Duodenal mucosa (tissue), 2 donors: ENCODE results near the gene USP7.
"Not testable (repeated sequence)": the region's sequence is repeated elsewhere in the genome, so short reads cannot be mapped to it uniquely, and the experiment has no call there.

ENCODE experiments used
- H3K27ac ChIP-seq: one replicate; pipeline ENCODE4 v1.7.0; 2013; ENCODE audit warnings: low read depth, low read length
- H3K27me3 ChIP-seq, 2 donors: one replicate each; pipeline ENCODE4 v1.7.0; 2013; ENCODE audit warnings: low read length in 2 of 2, control low read depth in 1 of 2; ENCODE audit not compliant: insufficient read depth in 2 of 2, control insufficient read depth in 1 of 2
- H3K36me3 ChIP-seq, 2 donors: one replicate each; pipeline ENCODE4 v1.7.0; 2013; ENCODE audit warnings: low read length in 2 of 2, control low read depth in 1 of 2; ENCODE audit not compliant: insufficient read depth in 2 of 2, control insufficient read depth in 1 of 2
- H3K4me1 ChIP-seq, 2 donors: one replicate each; pipeline ENCODE4 v1.7.0; 2013; ENCODE audit warnings: low read length in 2 of 2, control low read depth in 1 of 2; ENCODE audit not compliant: insufficient read depth in 2 of 2, control insufficient read depth in 1 of 2
- H3K4me3 ChIP-seq, 2 donors: one replicate each; pipeline ENCODE4 v1.7.0; 2013; ENCODE audit warnings: low read length in 2 of 2, low read depth in 1 of 2
- H3K9ac ChIP-seq, 2 donors: one replicate each; pipeline ENCODE4 v1.7.0; 2013; ENCODE audit warnings: low read length in 2 of 2, low read depth in 1 of 2
- H3K9me3 ChIP-seq, 2 donors: one replicate each; pipeline ENCODE4 v1.7.0; 2013; ENCODE audit warnings: low read length in 2 of 2, control low read depth in 1 of 2; ENCODE audit not compliant: control insufficient read depth in 1 of 2

USP7 gene

DNA sequence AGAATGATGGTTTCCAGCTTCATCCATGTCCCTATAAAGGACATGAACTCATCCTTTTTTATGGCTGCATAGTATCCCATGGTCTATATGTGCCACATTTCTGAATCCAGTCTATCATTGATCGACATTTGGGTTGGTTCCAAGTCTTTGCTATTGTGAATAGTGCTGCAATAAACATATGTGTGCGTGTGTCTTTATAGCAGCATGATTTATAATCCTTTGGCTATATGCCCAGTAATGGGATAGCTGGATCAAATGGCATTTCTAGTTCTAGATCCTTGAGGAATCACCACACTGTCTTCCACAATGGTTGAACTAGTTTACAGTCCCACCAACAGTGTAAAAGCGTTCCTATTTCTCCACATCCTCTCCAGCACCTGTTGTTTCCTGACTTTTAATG is 12.5 kb upstream of the USP7 start:
- not testable (repeated sequence) for H3K36me3 ChIP-seq, H3K4me1 ChIP-seq, H3K27me3 ChIP-seq, H3K9me3 ChIP-seq, H3K4me3 ChIP-seq, H3K27ac ChIP-seq, H3K9ac ChIP-seq

DNA sequence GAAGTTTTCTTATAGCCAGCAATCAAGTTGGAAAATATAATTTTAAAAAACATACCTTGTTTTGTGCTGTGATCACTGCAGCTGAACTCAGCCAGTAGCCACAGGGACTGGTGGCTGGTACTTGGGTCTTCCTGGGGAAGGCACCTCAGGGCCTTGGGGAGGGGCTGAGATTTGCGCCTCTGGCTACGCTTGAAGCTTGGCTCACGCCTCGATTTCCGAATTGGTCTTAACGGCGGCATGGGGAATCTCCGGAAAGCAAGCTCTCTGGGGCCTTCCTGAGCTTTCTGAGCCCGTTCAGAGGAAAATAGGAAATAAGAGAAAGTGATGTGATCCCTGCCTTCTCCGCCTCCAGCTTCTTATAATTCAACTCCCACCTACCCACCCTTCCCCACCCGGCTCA is 11.3 kb upstream of the USP7 start:
- Histone ChIP-seq H3K27ac (no peak overlapping the region), H3K36me3 (no peaks in the 10 kb centered on the region), H3K27me3 (no peaks in the 10 kb centered on the region), H3K9ac (no peak overlapping the region), H3K4me3 (no peak overlapping the region), H3K4me1 (no peaks in the 10 kb centered on the region), H3K9me3 (no peaks in the 10 kb centered on the region)

DNA sequence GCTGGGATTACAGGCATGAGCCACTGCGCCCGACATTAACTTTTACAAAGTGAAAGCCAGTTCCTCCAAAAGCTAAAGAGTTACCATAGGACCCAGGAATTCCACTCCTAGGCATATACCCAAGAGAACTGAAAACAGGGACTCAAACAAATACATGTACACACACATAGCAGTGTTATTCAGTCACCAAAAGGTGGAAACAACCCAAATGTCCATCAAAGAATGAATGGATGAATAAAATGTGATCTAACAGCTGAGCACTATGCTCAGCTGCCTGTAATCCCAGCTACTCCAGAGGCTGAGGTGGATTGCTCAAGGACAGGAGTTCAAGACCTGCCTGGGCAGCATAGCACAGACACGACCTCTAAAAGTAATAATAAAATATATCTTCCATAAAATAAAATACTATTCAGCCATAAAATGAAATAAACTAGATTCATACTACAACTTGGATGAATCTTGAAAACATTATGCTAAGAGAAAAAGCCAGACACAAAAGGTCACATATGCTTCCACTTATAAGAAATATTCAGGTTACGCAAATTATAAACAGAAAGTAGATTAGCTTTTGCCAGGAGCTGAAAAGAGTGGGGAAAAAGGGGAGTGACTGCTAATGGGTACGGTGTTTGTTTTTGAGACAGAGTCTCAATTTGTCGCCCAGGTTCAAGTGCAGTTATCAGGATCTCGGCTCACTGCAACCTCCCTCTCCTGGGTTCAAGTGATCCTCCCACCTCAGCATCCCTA is 9.3 kb upstream of the USP7 start:
- Histone ChIP-seq H3K4me3 (no peak overlapping the region), H3K27me3 (no peaks in the 10 kb centered on the region), H3K9ac (no peak overlapping the region), H3K9me3 (no peaks in the 10 kb centered on the region), H3K27ac (no peak overlapping the region), H3K4me1 (no peaks in the 10 kb centered on the region), H3K36me3 (no peaks in the 10 kb centered on the region)

DNA sequence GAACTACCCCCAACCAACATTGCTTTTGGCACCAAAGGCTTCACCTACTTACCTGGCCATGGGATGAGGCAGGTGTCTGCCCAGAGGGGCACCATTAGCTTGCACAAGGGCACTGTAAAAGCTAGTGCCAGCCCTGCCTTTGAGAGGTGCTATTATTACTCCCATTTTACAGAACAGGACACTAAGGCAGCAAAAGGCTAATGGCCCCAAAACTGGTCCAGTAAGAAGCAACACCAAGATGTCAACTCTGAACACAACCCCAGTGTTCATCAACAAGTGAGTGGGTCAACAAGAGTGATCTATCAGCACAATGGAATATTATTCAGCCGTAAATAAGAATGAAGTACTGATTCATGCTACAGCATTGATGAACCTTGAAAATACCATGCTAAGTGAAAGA is 7.7 kb upstream of the USP7 start:
- Histone ChIP-seq H3K27ac (no peak overlapping the region), H3K9me3 (no peaks in the 10 kb centered on the region), H3K9ac (no peak overlapping the region), H3K4me1 (peaks cover 10 to 15% of the 10 kb centered on the region in 2 donors), H3K4me3 (no peak overlapping the region), H3K36me3 (no peaks in the 10 kb centered on the region), H3K27me3 (no peaks in the 10 kb centered on the region)

DNA sequence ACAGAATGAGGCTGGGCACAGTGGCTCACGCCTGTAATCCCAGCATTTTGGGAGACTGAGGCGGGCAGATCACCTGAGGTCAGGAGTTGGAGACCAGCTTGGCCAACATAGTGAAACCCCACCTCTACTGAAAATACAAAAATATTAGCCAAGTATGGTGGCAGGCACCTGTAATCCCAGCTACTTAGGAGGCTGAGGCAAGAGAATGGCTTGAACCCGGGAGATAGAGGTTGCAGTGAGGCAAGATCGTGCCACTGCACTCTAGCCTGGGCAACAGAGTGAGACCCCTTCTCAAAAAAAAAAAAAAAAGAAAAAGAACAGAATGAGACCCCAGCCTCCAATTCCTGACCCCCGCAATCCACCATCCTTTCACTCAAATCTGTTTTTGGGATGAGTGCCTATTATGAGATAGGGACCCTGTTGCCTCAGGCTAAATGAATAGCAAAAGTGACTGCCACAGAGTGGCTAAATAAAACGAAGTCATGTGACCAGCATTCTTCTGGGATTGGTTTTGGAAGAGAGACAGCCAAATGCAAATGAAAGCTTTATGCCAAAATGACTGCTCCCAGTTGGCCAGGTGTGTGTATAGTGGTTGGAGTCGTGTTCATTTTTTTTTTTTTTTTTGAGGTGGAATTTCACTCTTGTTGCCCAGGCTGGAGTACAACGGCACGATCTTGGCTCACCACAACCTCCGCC is 5.6 kb upstream of the USP7 start:
- H3K27ac ChIP-seq, H3K4me3 ChIP-seq, H3K27me3 ChIP-seq, H3K36me3 ChIP-seq, H3K9ac ChIP-seq, H3K9me3 ChIP-seq: not testable (repeated sequence)
- peaks cover 10 to 15% of the 10 kb centered on the region in 2 donors for H3K4me1 ChIP-seq

DNA sequence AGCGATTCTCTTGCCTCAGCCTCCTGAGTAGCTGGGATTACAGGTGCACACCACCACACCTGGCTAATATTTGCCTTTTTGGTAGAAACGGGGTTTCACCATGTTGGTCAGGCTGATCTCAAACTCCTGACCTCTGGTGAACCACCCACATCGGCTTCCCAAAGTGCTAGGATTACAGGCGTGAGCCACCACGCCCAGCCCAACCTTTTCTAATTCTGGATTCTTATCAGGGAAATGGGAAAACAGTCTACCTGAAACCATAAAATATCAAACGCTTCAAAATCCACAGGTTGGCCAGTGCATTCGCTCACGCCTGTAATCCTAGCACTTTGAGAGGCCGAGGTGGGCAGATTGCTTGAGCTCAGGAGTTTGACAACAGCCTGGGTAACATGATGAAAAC is 4.3 kb upstream of the USP7 start:
- not testable (repeated sequence) for H3K27me3 ChIP-seq, H3K9me3 ChIP-seq, H3K27ac ChIP-seq, H3K4me3 ChIP-seq, H3K9ac ChIP-seq, H3K36me3 ChIP-seq
- H3K4me1 ChIP-seq = peaks cover 10 to 15% of the 10 kb centered on the region in 2 donors

DNA sequence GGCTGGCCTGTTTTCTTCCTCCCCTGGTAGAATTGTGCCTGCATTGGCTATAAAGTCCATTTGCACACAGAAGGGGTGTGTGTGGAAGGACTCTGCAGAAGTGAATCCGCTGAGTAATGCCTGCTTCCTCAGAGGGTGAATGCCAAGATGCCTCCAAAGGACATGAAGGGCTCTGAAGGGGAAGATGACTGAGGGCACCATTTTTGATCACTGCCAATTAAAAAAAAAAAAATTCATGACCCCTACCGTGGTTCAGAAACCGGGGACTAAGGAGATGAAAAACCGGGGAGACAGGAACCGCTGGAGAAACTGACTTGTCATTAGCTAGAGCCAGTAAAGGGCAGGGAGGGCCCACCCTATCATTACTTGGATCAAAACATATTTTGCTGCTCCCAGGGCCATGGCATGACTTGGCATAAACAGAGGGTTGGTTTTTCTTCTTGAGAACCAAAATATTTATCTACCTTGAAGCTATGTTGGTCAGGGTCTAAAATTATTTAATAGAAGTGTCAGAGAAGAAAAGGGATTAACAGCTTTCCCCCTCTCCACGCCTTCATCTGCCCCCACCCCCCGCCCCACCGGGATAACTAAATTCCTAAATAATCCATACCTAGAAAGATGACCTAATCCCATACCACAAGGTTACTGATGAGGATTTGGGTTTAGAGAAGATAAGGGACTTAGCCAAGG is 3.6 kb upstream of the USP7 start:
- Histone ChIP-seq H3K27me3 (no peaks in the 10 kb centered on the region), H3K9ac (no peak overlapping the region), H3K27ac (no peak overlapping the region), H3K4me1 (peaks cover 10 to 15% of the 10 kb centered on the region in 2 donors), H3K9me3 (no peaks in the 10 kb centered on the region), H3K4me3 (no peak overlapping the region), H3K36me3 (no peaks in the 10 kb centered on the region)

DNA sequence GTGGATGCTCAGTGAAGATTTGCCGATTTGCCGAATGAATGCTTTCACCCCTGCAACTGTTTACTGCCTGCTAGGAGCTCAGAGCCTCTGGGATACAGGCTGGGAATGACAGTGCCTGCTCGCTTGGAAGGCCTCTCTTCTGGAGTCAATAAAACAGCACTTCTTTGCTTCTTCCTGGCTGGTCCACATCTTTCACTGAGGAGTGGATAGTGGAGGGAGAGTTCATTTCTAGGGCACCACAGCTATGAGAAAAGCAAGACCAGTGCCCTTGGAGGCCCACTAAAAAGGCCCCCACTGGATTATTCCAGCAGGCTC is 3.1 kb upstream of the USP7 start:
- Histone ChIP-seq H3K27ac (no peak overlapping the region), H3K27me3 (no peaks in the 10 kb centered on the region), H3K4me1 (peaks cover 14 to 19% of the 10 kb centered on the region in 2 donors), H3K9me3 (no peaks in the 10 kb centered on the region), H3K36me3 (no peaks in the 10 kb centered on the region), H3K9ac (no peak overlapping the region), H3K4me3 (no peak overlapping the region)

DNA sequence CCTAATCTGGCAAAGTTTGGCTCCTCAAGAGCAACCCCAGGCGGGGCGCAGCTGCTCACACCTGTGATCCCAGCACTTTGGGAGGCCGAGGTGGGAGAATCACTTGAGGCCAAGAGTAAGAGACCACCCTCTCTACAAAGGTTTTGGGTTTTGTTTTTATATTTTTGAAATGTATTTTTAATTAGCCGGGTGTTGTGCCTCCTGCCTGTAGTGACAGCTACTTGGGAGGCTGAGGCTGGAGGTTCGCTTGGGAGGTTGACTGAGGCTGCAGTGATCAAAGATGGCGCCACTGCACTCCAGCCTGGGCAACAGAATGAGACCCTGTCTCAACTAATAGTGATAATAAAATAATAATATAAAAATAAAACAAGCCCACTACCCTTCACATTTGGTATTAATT is 756 bp upstream of the USP7 start:
- H3K27me3 ChIP-seq = no peaks in the 10 kb centered on the region
- H3K9me3 ChIP-seq = no peaks in the 10 kb centered on the region
- H3K4me3 ChIP-seq = peak overlapping the region; percentile 64 to 67
- peak overlapping the region; percentile 58 for H3K9ac ChIP-seq
- H3K36me3 ChIP-seq = no peaks in the 10 kb centered on the region
- no peak overlapping the region for H3K27ac ChIP-seq
- peaks cover 37 to 41% of the 10 kb centered on the region in 2 donors for H3K4me1 ChIP-seq

DNA sequence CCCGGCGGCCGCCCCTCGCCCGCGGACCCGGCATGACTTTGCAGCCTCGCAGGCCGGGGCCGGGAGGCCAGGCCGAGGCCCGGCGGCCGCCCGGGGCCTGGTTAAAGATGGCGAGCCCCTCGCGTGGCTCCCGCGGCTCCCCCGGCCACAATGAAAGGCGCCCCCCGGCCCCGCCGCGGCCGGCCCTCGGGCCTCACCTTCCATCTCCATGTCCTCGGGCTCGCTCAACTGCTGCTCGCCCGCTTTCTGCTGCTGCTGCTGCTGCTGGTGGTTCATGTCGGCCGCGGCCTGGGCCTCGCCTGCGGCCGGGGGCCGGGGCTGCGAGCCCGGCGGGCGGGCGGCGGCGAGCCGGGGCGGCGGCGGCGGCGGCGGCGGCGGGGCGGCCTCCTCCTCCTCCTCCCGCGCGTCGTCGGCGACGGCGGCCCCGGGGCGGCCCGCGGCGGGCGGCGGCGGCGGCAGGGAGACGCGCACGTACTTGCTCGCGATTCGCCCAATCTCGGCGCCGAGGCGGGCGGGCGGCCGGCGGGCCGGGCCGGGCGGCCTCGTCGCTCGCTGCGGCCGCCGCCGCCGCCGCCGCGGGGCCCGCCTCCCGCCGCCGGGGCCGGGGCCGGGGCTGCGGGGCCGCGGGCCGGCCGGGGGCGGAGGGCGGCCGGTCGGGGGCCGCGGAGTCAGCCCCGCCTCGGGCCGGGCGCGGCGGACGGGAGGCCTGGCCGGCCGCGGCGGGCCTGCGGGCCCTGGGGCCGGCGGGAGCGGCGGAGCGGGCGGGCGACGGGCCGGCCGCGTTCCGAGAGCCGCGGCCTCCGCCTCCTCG is 491 bp downstream of the USP7 start:
- Histone ChIP-seq H3K27ac (peak overlapping the region; percentile 43), H3K27me3 (no peaks in the 10 kb centered on the region), H3K4me3 (peak overlapping the region; percentile 62 to 70), H3K9ac (peak overlapping the region; percentile 61), H3K9me3 (no peaks in the 10 kb centered on the region), H3K36me3 (no peaks in the 10 kb centered on the region), H3K4me1 (peaks cover 49 to 53% of the 10 kb centered on the region in 2 donors)
